Activated T-helper 1 cell treated with anti-CD3 and anti-CD28 coated beads, Interleukin-12 subunit alpha, Interleukin-12 subunit beta, Interleukin-2, Interleukin-4 antibody, amounts not matched to agents 30 ng/mL and 10 ng/mL and 1 ng/mL, durations not matched to agents 14 hours and 24 hours and 36 hours (primary cell): Measurements from ENCODE around the gene TLE7. TPM values are rescaled to one million over a fixed set of nuclear protein-coding genes. Genes with fewer than 3 reads are reported as not detected.

Experiments used
- DNase-seq: peaks from one replicate; pipeline ENCODE4 v3.0.0; 2021; ENCODE audit warnings: low spot score
- H3K27ac Mint-ChIP-seq: one replicate; pipeline ENCODE4 v1.8.0; 2021; ENCODE audit warnings: mild to moderate bottlenecking, mixed read lengths
- H3K27me3 Mint-ChIP-seq: one replicate; pipeline ENCODE4 v1.8.0; 2022; ENCODE audit warnings: mild to moderate bottlenecking, moderate library complexity, mixed read lengths; ENCODE audit not compliant: insufficient read depth
- H3K36me3 Mint-ChIP-seq: one replicate; pipeline ENCODE4 v1.8.0; 2021; ENCODE audit warnings: low read depth, mixed read lengths
- H3K4me1 Mint-ChIP-seq: one replicate; pipeline ENCODE4 v1.8.0; 2021; ENCODE audit warnings: low read depth, mixed read lengths
- H3K4me3 Mint-ChIP-seq: one replicate; pipeline ENCODE4 v1.8.0; 2021; ENCODE audit warnings: mild to moderate bottlenecking, moderate library complexity, mixed read lengths
- H3K9me3 Mint-ChIP-seq: one replicate; pipeline ENCODE4 v1.8.0; 2021; ENCODE audit warnings: mixed read lengths
- intact Hi-C: fragments of 100-400 bp; cut with micrococcal nuclease; formaldehyde crosslinking; loops from one replicate; pipeline ENCODE4 v1.15.1; 2024
- total RNA-seq: library from RNA; stranded (reverse); gene quantifications from 2 replicates; pipeline ENCODE4 v1.2.3, GENCODE V29; 2022

The TLE7 gene
- total RNA-seq, 1 donor from 2014 or later: not detected

- H3K4me3 Mint-ChIP-seq: no peak overlapping the region
- DNase-seq: no peak
- H3K27me3 Mint-ChIP-seq: peaks cover 8% of the 10 kb centered on the region
- H3K9me3 Mint-ChIP-seq: no peaks in the 10 kb centered on the region
- H3K36me3 Mint-ChIP-seq: no peaks in the 10 kb centered on the region
- peaks cover 5% of the 10 kb centered on the region for H3K4me1 Mint-ChIP-seq
- H3K27ac Mint-ChIP-seq: no peak overlapping the region
- intact Hi-C loops: no loop called here
These were observed 37.5 kb downstream of the TLE7 start for GRCh38 chr16:71404364-71404763.

- Mint-ChIP-seq H3K4me3 (no peak overlapping the region), H3K27ac (no peak overlapping the region), H3K4me1 (peaks cover 1% of the 10 kb centered on the region), H3K9me3 (no peaks in the 10 kb centered on the region), H3K27me3 (peaks cover 6% of the 10 kb centered on the region), H3K36me3 (no peaks in the 10 kb centered on the region)
- DNase-seq: no peak
- intact Hi-C loops: no loop called here
These were observed 39.2 kb downstream of the TLE7 start for GRCh38 chr16:71402674-71403073.

GRCh38 chr16:71402007-71402406 is 39.8 kb downstream of the TLE7 start:
- DNase-seq: no peak
- Mint-ChIP-seq H3K27ac (no peak overlapping the region), H3K4me1 (no peaks in the 10 kb centered on the region), H3K27me3 (peaks cover 5% of the 10 kb centered on the region), H3K36me3 (no peaks in the 10 kb centered on the region), H3K4me3 (no peak overlapping the region), H3K9me3 (no peaks in the 10 kb centered on the region)
- intact Hi-C loops: no loop called here

GRCh38 chr16:71399801-71400563 is 41.9 kb downstream of the TLE7 start:
- DNase-seq: no peak
- no peak overlapping the region for H3K27ac Mint-ChIP-seq
- H3K36me3 Mint-ChIP-seq: no peaks in the 10 kb centered on the region
- no peak overlapping the region for H3K4me3 Mint-ChIP-seq
- H3K9me3 Mint-ChIP-seq: no peaks in the 10 kb centered on the region
- intact Hi-C loops: no loop called here
- no peaks in the 10 kb centered on the region for H3K4me1 Mint-ChIP-seq
- peaks cover 8% of the 10 kb centered on the region for H3K27me3 Mint-ChIP-seq

- intact Hi-C loops: no loop called here
- no peaks in the 10 kb centered on the region for H3K9me3 Mint-ChIP-seq
- H3K27ac Mint-ChIP-seq: no peak overlapping the region
- peaks cover 8% of the 10 kb centered on the region for H3K27me3 Mint-ChIP-seq
- H3K4me3 Mint-ChIP-seq: no peak overlapping the region
- no peaks in the 10 kb centered on the region for H3K4me1 Mint-ChIP-seq
- no peaks in the 10 kb centered on the region for H3K36me3 Mint-ChIP-seq
- no peak for DNase-seq
These were observed 45.3 kb downstream of the TLE7 start for GRCh38 chr16:71396594-71396993.

GRCh38 chr16:71389330-71389729 is 52.5 kb downstream of the TLE7 start:
- Mint-ChIP-seq H3K4me1 (no peaks in the 10 kb centered on the region), H3K9me3 (no peaks in the 10 kb centered on the region), H3K27ac (no peak overlapping the region), H3K4me3 (no peak overlapping the region), H3K36me3 (no peaks in the 10 kb centered on the region), H3K27me3 (no peaks in the 10 kb centered on the region)
- DNase-seq: no peak
- intact Hi-C loops: no loop called here

GRCh38 chr16:71387045-71387871 is 54.6 kb downstream of the TLE7 start:
- no peaks in the 10 kb centered on the region for H3K4me1 Mint-ChIP-seq
- no peak for DNase-seq
- H3K27me3 Mint-ChIP-seq: no peaks in the 10 kb centered on the region
- no peaks in the 10 kb centered on the region for H3K9me3 Mint-ChIP-seq
- H3K27ac Mint-ChIP-seq: no peak overlapping the region
- no peak overlapping the region for H3K4me3 Mint-ChIP-seq
- intact Hi-C loops: no loop called here
- no peaks in the 10 kb centered on the region for H3K36me3 Mint-ChIP-seq

- no peak for DNase-seq
- H3K9me3 Mint-ChIP-seq: no peaks in the 10 kb centered on the region
- H3K27ac Mint-ChIP-seq: no peak overlapping the region
- H3K4me3 Mint-ChIP-seq: no peak overlapping the region
- H3K27me3 Mint-ChIP-seq: no peaks in the 10 kb centered on the region
- H3K36me3 Mint-ChIP-seq: no peaks in the 10 kb centered on the region
- intact Hi-C loops: no loop called here
- H3K4me1 Mint-ChIP-seq: no peaks in the 10 kb centered on the region
These were observed 57.7 kb downstream of the TLE7 start for GRCh38 chr16:71384073-71384724.

- Mint-ChIP-seq H3K4me1 (no peaks in the 10 kb centered on the region), H3K9me3 (no peaks in the 10 kb centered on the region), H3K4me3 (no peak overlapping the region), H3K27me3 (no peaks in the 10 kb centered on the region), H3K36me3 (no peaks in the 10 kb centered on the region), H3K27ac (no peak overlapping the region)
- DNase-seq: no peak
- intact Hi-C loops: no loop called here
These were observed 58.6 kb downstream of the TLE7 start for GRCh38 chr16:71383054-71383773.

GRCh38 chr16:71380831-71381230 is 61.0 kb downstream of the TLE7 start:
- intact Hi-C loops: no loop called here
- H3K4me3 Mint-ChIP-seq: no peak overlapping the region

More at GRCh38 chr16:71380831-71381230, 61.0 kb downstream of the TLE7 start:
- Mint-ChIP-seq H3K27me3 (no peaks in the 10 kb centered on the region), H3K36me3 (no peaks in the 10 kb centered on the region), H3K4me1 (no peaks in the 10 kb centered on the region), H3K27ac (no peak overlapping the region), H3K9me3 (no peaks in the 10 kb centered on the region)
- no peak for DNase-seq
